Glomerular visceral epithelial cell (primary cell): ENCODE data around the gene CDC37L1.
A peak's percentile ranks its signal among the peaks of the same experiment; 100 is the strongest.

Experiments
- DNase-seq: peaks from one replicate; pipeline ENCODE4 v3.0.0-alpha.2; 2016; ENCODE audit errors: extremely low spot score

Gene CDC37L1

DNA sequence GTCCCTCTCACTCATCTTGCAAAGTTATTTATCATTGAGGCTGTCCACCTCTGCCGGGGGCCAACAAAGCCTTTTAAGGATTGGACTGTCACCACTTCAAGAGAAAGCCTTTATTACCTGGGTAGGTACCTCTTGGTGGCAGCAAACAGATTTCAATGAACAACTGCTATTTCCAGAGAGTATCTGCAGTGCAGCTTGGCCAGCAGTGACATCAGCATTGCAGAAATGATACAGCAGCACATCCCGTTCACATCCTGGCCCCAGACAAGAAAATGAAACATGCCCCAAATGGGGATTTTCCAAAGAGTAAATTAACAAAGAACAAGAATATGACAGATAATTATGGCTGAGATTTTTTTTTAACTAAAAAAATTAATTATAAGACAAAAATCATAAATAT, 10.8 kb upstream of the CDC37L1 start:
- DNase-seq, result no peak

DNA sequence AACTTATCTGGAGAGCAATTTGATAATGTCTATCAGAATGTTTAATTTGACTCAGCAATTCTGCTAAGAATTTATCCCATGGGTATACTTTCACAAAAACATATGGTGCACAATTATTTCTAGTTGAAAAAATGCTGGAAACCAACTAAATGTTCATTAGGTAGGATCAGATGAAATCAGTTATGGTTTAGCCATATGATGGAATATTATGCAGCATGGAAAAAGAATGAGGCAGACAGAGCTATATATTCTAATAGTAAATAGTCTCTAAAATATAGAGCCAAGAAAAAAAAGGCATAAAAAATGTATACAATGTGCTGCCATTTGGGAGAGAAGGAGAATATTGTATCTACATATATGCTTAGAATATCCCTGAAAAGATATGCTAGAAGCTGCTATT, 9.5 kb upstream of the CDC37L1 start:
- DNase-seq, result no peak

- DNase-seq, result no peak
Observed at GRCh38 chr9:4670591-4670990, 8.8 kb upstream of the CDC37L1 start.

DNA sequence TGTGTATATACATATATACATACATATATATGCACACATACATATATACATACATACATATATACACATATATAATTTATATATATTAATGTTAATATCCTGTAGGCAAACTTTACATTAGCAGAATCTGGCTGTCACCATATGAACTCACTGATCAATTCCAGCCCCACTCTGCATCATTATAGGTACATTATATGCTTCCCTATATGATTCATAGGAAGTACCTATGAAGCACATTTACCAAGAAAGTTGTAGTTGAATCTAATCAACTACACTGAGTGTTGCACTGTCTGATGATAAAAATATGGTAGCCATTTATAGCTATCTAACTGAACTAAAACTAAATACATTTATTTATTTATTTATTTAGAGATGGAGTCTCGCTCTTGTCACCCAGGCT, 7.6 kb upstream of the CDC37L1 start:
- DNase-seq, result no peak

DNA sequence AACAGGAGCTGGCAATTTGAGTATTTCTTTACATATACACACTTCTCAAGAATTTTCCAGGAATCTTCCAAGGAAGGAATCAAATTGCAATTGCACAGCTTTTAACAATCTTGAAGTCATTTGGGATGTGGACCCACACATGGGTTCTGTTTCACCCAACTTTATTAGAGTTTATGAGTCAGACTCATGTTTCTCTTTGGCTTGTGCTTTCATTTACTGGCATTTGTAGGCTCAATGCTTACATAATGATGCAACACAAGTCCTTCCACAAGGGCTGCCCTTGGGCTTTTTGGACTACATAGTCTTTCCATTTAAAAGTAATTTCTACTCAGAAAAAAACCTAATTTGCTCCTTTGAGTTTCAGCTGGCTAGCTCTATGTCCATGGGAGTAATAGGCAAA, 4.6 kb upstream of the CDC37L1 start:
- DNase-seq, result no peak

DNA sequence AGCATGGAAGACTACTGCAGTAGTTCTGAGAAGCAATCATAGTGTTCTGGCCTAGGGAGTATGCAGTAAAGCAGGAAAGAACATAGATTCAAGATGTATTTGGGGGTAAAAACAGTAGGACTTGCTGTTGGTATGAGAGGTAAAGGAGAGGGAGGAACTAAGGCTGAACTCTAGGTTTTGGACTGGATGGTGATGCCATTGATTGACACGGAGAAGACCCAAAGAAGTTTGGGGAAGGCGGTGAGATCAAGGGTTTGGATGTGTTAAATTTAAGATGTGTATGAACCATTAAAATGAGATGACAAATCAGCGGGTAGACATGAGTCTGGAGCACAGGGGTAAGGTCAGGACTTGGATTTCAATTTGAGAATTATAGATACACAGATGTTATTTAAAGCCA, 2.0 kb upstream of the CDC37L1 start:
- DNase-seq, result no peak

DNA sequence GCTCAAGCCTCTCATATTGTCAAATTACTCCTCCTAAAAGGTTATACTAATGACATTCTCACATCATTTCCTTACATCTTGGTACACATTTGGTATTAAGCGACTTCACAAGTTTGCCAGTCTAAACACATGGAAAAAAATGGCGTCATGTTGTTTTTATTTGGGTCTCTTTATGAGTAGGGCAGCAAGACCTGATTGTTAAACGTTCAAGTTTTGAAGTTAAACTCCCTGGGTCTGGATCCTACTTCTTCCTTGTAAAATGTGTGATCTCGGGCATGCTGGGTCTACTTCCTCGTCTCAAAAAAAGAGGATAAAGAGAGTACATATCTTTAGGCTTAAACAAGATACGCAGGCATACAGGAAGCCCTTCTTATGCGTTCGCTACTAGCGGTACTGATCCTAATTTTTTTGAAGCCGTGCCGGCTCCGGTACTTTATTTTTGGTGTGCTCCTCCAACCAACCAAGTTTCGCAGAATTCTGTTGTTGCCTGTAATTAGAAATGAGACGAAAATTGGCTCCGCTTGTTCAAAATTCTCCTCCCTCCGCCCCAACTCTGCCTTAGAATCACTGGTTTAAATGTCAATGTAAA, 596 bp upstream of the CDC37L1 start:
- DNase-seq, result peak; percentile 47

DNA sequence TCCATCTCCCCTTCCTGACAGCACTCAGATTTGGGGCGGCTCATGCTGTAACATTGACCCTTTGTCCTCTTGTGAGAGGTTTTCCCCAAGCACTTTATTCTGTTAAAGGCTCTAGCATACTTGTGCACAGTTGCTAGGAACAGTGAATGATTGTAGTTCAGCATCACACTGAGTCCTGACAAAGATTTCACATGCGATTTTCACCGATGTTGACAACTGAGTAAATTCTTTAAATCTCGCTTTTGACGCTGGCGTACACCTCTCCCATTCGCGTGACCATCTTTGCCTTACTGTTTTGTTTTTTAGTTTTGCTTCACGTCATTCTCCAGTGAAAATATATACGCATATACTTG, 780 bp downstream of the CDC37L1 start:
- no peak for DNase-seq

- no peak for DNase-seq
Observed at GRCh38 chr9:4680750-4681149, 1.4 kb downstream of the CDC37L1 start.

DNA sequence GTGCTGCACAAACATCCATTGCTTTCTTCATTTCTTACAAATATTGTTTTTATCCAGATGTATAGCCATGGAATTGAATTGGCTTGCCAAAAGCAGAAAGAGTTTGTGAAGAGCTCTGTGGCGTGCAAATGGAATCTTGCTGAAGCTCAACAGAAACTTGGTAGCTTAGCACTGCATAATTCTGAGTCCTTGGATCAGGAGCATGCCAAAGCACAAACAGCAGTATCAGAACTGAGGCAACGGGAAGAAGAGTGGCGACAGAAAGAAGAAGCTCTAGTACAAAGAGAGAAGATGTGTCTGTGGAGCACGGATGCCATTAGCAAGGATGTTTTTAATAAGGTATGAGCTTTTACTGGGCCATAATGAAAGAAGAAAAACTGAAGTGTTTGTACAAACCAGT, 5.5 kb downstream of the CDC37L1 start:
- no peak for DNase-seq

- no peak for DNase-seq
Observed at GRCh38 chr9:4686112-4686511, 6.7 kb downstream of the CDC37L1 start.

DNA sequence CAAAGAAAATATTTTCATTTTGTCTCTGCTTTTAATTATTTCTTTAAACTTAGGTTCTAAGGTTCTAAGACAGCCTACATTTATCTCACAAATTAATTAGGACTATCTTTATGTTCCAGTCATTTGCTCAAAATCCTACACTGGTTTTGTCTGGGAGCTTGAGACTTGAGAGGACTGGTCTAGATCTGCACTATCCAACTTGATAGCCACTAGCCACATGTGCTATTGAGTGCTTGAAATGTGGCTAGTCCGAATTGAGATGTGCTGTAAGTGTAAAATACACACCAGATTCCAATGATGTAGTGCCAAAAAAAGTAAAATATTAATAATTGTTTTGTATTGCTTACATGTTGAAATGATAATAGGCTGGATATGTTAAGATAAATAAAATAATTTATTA, 7.2 kb downstream of the CDC37L1 start:
- no peak for DNase-seq

DNA sequence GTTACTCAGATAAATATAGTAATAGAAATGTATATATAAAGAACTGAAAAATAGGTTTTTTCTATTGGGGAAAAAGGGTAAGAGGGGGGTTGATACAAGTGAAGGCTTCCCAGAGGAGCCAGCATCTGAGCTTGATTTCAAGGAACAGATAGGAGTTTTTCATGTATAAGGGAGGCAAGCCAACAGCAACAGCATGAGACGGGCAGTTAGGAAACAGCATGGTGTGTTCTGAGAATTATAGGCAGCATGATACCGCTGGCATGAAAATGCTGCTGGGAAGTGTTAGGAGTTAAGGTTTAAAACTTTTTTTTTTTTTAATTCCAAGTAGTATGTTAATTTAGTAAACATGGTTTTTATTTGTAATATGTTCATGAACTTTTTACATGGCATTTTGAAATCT, 9.7 kb downstream of the CDC37L1 start:
- DNase-seq, result no peak

DNA sequence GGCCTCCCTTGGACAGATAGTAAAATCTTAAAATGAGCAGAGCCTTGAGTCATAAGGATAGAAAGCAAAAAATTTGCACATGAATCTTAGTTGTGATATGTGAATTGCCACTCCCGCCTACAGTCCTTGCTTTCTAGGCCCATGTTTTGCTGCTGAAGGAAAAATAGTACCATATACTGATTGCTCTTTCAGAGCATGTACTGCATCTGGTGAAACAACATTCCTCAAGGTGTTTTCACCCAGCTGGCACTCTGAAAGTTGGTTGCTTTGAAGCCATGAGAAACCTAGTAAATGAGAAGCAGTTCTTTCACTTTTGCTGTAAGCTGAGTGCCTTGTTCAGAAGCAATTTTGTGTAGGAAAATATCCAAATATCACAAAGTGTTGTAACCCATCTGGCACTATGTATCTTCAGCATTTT, 10.3 kb downstream of the CDC37L1 start:
- no peak for DNase-seq

DNA sequence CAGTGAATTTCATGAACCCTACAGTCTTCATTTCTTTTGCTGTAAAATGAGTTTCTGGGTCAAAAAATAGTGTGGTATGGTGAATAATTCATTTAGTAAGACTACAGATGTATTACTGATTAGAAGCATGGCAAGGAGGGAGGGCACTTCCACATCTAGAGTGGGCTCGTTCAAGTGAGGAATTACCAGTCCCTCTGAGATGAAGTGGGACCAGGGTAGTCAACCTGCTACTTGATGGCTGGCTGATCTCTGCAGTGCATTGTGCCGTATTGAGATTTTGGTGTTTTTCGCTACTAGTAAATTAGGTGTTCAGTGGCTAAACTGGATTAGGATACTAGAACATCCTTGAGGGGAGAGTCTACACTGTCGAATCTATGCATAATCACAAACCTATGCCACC, 10.8 kb downstream of the CDC37L1 start:
- no peak for DNase-seq

- no peak for DNase-seq
Observed at GRCh38 chr9:4691795-4692194, 12.4 kb downstream of the CDC37L1 start.

DNA sequence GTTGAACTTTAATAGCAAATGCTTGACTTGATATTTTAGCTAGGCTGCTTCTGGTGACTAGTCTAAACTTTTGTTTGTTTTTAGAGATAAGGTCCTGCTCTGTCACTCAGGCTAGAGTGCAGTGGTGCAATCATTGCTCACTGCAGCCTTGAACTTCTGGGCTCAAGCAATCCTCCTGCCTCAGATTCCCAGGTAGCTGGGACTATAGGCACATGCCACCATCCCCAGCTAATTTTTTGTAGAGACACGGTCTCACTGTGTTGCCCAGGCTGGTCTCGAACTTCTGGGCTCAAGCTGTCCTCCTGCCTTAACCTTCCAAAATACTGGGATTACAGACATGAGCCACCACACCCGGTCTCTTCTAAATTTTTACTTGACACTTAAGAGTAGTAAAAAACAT, 20.7 kb downstream of the CDC37L1 start:
- DNase-seq, result no peak

GRCh38 chr9:4700932-4701331, 21.6 kb downstream of the CDC37L1 start:
- DNase-seq, result no peak

DNA sequence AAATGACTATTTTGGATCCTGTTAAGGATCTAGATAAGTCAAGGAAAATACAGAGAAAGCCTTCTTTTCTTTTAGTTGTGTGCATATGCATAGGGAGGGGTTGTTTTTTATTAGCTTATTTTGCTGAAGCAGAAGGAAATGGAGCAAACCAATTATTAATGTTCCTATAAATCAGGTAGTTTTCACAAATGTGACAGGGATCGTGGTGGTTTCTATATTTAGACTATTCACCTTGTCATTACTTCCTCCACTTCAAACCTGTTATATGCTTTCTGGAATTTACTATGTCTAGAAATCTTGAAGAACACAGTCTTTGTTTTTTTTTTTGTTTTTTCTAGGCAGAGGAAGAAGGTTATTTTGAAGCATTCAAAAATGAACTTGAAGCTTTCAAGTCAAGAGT, 22.2 kb downstream of the CDC37L1 start:
- DNase-seq, result no peak

- no peak for DNase-seq
Observed at GRCh38 chr9:4704129-4704528, 24.8 kb downstream of the CDC37L1 start.

DNA sequence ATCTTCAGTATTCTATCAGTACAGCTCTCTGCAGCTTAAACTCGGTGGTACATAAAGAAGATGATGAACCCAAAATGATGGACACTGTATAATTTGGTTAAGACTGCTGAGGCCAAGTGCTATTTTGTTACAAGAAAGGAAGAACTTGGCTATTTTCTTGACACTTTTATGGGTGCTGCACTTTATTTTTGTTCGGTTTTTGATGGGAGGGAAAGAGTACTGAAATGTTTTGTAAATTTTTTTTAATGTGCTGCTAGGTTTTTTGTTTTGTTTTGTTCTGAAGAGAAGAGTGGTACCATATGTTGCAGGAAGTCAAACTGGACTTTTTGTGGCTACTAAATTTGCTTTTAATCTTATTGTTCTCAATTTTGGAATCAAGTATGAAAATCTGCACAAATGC, 26.7 kb downstream of the CDC37L1 start:
- DNase-seq, result no peak

GRCh38 chr9:4706971-4707622, 27.7 kb downstream of the CDC37L1 start:
- no peak for DNase-seq

GRCh38 chr9:4709380-4709779, 30.0 kb downstream of the CDC37L1 start:
- no peak for DNase-seq

- no peak for DNase-seq
Observed at GRCh38 chr9:4713849-4714248, 34.5 kb downstream of the CDC37L1 start.
